Measurements from ENCODE around the gene EPO.
"Not testable (repeated sequence)": the region's sequence is repeated elsewhere in the genome, so short reads cannot be mapped to it uniquely, and the experiment has no call there.

Gene EPO

DNA sequence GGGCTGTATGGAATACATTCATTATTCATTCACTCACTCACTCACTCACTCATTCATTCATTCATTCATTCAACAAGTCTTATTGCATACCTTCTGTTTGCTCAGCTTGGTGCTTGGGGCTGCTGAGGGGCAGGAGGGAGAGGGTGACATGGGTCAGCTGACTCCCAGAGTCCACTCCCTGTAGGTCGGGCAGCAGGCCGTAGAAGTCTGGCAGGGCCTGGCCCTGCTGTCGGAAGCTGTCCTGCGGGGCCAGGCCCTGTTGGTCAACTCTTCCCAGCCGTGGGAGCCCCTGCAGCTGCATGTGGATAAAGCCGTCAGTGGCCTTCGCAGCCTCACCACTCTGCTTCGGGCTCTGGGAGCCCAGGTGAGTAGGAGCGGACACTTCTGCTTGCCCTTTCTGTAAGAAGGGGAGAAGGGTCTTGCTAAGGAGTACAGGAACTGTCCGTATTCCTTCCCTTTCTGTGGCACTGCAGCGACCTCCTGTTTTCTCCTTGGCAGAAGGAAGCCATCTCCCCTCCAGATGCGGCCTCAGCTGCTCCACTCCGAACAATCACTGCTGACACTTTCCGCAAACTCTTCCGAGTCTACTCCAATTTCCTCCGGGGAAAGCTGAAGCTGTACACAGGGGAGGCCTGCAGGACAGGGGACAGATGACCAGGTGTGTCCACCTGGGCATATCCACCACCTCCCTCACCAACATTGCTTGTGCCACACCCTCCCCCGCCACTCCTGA, 2.4 kb downstream of the EPO start:
- H3K4me3 ChIP-seq (ENCODE audit: low read depth, low read length), result no peak overlapping the region
- TF ChIP-seq, protein P1, sequence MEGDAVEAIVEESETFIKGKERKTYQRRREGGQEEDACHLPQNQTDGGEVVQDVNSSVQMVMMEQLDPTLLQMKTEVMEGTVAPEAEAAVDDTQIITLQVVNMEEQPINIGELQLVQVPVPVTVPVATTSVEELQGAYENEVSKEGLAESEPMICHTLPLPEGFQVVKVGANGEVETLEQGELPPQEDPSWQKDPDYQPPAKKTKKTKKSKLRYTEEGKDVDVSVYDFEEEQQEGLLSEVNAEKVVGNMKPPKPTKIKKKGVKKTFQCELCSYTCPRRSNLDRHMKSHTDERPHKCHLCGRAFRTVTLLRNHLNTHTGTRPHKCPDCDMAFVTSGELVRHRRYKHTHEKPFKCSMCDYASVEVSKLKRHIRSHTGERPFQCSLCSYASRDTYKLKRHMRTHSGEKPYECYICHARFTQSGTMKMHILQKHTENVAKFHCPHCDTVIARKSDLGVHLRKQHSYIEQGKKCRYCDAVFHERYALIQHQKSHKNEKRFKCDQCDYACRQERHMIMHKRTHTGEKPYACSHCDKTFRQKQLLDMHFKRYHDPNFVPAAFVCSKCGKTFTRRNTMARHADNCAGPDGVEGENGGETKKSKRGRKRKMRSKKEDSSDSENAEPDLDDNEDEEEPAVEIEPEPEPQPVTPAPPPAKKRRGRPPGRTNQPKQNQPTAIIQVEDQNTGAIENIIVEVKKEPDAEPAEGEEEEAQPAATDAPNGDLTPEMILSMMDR (IDR thresholded peaks at IDR 0.05; ENCODE audit: low read depth, low read length), result no peak
- TF ChIP-seq, protein P2, sequence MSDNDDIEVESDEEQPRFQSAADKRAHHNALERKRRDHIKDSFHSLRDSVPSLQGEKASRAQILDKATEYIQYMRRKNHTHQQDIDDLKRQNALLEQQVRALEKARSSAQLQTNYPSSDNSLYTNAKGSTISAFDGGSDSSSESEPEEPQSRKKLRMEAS (IDR thresholded peaks at IDR 0.05; ENCODE audit: low read depth, low read length), result no peak
- TF ChIP-seq MYC (IDR thresholded peaks at IDR 0.05; ENCODE audit: low read depth, low read length) (no peak), POLR2A (IDR thresholded peaks at IDR 0.05; ENCODE audit: extremely low read depth, insufficient read length) (no peak)
- no peak for DNase-seq (ENCODE audit: low read depth)

- TF ChIP-seq, protein P2 (IDR thresholded peaks at IDR 0.05; ENCODE audit: low read depth, low read length), result no peak
- TF ChIP-seq MYC (IDR thresholded peaks at IDR 0.05; ENCODE audit: low read depth, low read length), result no peak
- TF ChIP-seq POLR2A (IDR thresholded peaks at IDR 0.05; ENCODE audit: extremely low read depth, insufficient read length), result no peak
- TF ChIP-seq, protein P1 (IDR thresholded peaks at IDR 0.05; ENCODE audit: low read depth, low read length), result no peak
- H3K4me3 ChIP-seq (ENCODE audit: low read depth, low read length), result no peak overlapping the region
- no peak for DNase-seq (ENCODE audit: low read depth)
Measured at GRCh38 chr7:100723732-100724275, 3.5 kb downstream of the EPO start.

DNA sequence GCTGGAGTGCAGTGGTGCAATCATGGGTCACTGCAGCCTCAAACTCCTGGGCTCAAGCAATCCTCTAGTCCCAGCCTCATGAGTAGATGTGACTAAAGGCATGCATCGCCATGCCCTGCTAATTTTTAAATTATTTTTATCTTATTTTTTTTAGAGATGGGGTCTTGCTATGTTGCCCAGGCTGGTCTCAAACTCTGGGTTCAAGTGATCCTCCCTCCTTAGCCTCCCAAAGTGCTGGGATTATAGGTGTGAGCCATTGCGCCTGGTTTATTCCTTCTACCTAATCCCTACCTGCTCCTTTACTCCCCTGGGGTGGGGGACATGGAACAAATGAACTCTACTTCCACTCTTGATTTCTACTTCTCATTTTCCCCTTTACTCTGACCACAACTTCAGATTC, 4.1 kb downstream of the EPO start:
- not testable (repeated sequence) for H3K4me3 ChIP-seq (ENCODE audit: low read depth, low read length); DNase-seq (ENCODE audit: low read depth)

- DNase-seq (ENCODE audit: low read depth), result no peak
- H3K4me3 ChIP-seq (ENCODE audit: low read depth, low read length), result no peak overlapping the region
- TF ChIP-seq, protein P2 (IDR thresholded peaks at IDR 0.05; ENCODE audit: low read depth, low read length), result no peak
- TF ChIP-seq, protein P1 (IDR thresholded peaks at IDR 0.05; ENCODE audit: low read depth, low read length), result no peak
- no peak for TF ChIP-seq MYC (IDR thresholded peaks at IDR 0.05; ENCODE audit: low read depth, low read length)
Measured at GRCh38 chr7:100726996-100727761, 6.9 kb downstream of the EPO start.

DNA sequence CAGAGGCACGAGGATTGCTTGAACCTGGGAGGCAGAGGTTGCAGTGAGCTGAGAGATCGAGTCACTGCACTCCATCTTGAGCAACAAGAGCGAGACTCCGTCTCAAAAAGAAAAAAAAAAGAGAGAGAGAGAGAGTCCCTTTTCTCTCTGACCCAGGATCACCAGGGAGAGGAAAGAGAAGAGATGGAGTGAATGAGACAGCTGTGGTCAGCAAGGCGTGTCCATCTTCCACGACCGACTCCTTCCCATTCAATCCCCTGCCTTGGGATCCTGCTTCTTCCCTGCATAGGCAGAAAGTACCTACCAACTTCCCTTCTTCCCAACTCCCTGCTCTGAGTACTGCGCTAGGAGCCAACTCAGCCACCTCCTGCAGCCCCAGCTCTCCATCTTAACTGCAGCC, 7.9 kb downstream of the EPO start:
- TF ChIP-seq MYC (IDR thresholded peaks at IDR 0.05; ENCODE audit: low read depth, low read length), result no peak
- TF ChIP-seq, protein P2 (IDR thresholded peaks at IDR 0.05; ENCODE audit: low read depth, low read length), result no peak
- TF ChIP-seq, protein P1 (IDR thresholded peaks at IDR 0.05; ENCODE audit: low read depth, low read length), result no peak
- TF ChIP-seq POLR2A (IDR thresholded peaks at IDR 0.05; ENCODE audit: extremely low read depth, insufficient read length), result no peak
- no peak overlapping the region for H3K4me3 ChIP-seq (ENCODE audit: low read depth, low read length)
- DNase-seq (ENCODE audit: low read depth), result no peak

DNA sequence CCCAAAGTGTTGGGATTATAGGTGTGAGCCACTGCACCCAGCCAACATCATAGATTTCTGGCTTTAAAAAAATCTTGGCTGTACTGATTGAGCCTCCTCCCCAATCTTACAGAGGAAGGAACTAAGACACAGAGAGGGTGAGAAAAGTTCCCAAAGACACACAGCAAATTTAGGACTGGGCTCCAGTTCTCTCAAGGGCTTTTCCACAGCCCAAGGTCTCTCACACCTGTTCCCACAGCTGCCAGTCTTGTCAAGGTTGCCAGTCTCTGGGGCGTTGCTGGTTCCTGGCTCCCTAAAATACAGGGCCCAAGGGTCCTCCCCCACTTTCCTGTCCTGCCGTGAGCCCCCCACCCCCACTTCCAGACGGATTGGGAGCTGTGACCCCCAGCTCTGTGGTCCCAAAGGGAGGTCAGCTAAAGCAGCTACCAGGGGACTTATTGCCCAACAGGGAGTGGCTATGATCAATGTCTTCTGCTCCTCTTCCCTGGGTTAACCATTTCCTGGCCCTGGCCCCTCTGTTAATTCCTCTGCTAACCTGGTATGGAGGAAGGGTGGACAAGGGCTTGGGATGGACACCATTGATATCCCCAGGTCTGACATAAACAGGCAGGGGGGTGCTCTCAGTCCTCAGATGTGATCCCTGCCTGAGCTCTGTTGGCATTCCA, 10.0 kb downstream of the EPO start:
- no peak for TF ChIP-seq MYC (IDR thresholded peaks at IDR 0.05; ENCODE audit: low read depth, low read length)
- TF ChIP-seq POLR2A (IDR thresholded peaks at IDR 0.05; ENCODE audit: extremely low read depth, insufficient read length), result no peak
- TF ChIP-seq, protein P2 (IDR thresholded peaks at IDR 0.05; ENCODE audit: low read depth, low read length), result no peak
- TF ChIP-seq, protein P1 (IDR thresholded peaks at IDR 0.05; ENCODE audit: low read depth, low read length), result no peak
- H3K4me3 ChIP-seq (ENCODE audit: low read depth, low read length), result no peak overlapping the region
- DNase-seq (ENCODE audit: low read depth), result no peak

Measured in NB4 (cell line).